ENCODE data around the gene PLEK.
"Not testable (repeated sequence)": the region's sequence is repeated elsewhere in the genome, so short reads cannot be mapped to it uniquely, and the experiment has no call there.

- TF ChIP-seq POLR2AphosphoS5 (IDR thresholded peaks at IDR 0.05; ENCODE audit: insufficient read depth, low read depth, low read length); POLR2A (IDR thresholded peaks at IDR 0.05; ENCODE audit: low read depth, low read length); EZH2 (IDR thresholded peaks at IDR 0.05; ENCODE audit: borderline replicate concordance, low read depth, low read length, severe bottlenecking); FOS (IDR thresholded peaks at IDR 0.05; ENCODE audit: borderline replicate concordance, insufficient read depth, low read length): not testable (repeated sequence)
- TF ChIP-seq, protein P1, sequence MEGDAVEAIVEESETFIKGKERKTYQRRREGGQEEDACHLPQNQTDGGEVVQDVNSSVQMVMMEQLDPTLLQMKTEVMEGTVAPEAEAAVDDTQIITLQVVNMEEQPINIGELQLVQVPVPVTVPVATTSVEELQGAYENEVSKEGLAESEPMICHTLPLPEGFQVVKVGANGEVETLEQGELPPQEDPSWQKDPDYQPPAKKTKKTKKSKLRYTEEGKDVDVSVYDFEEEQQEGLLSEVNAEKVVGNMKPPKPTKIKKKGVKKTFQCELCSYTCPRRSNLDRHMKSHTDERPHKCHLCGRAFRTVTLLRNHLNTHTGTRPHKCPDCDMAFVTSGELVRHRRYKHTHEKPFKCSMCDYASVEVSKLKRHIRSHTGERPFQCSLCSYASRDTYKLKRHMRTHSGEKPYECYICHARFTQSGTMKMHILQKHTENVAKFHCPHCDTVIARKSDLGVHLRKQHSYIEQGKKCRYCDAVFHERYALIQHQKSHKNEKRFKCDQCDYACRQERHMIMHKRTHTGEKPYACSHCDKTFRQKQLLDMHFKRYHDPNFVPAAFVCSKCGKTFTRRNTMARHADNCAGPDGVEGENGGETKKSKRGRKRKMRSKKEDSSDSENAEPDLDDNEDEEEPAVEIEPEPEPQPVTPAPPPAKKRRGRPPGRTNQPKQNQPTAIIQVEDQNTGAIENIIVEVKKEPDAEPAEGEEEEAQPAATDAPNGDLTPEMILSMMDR (IDR thresholded peaks at IDR 0.05; ENCODE audit: extremely low read depth in 1 of 2, insufficient read depth in 1 of 2, low read depth in 1 of 2, low read length in 2 of 2) = not testable (repeated sequence)
These were observed 81.3 kb downstream of the PLEK start for GRCh38 chr2:68446425-68446824.
